IMR-90 (cell line): ENCODE data around the gene AGT. TPM values are rescaled to one million over a fixed set of nuclear protein-coding genes. Genes with fewer than 3 reads are reported as not detected.

Experiments
- ATAC-seq: fragments of 200-7000 bp; cut with Tn5 transposase; 2 replicates; pipeline ENCODE4 v1.9.1; 2020; ENCODE audit warnings: low read depth, mild to moderate bottlenecking, moderate library complexity
- BruUV-seq: library from RNA; stranded (reverse); fragments of 400-500 nt; replicated peaks from 2 replicates; lab custom pipeline; 2021; lab: Mats Ljungman, UMichigan
- CTCF ChIA-PET: fragments of 300-600 bp; formaldehyde crosslinking; extraction: SDS; loops from one replicate; lab custom pipeline; 2021; ENCODE audit warnings: antibody characterized with exemption; lab: Yijun Ruan, JAX
- POLR2A ChIA-PET: fragments of 300-600 bp; sonication (Branson Sonifier 250); formaldehyde crosslinking; loops from one replicate; lab custom pipeline; 2022; ENCODE audit warnings: antibody characterized with exemption; ENCODE audit not compliant: unreplicated experiment; lab: Charles Lee
- DNase-seq: peaks from one replicate; pipeline ENCODE4 v3.0.0; 2013
- H2AFZ ChIP-seq: replicated peaks from 2 replicates; pipeline ENCODE3; 2013; ENCODE audit warnings: low read length, mild to moderate bottlenecking; ENCODE audit not compliant: poor library complexity
- H2AK5ac ChIP-seq: 2 replicates; pipeline ENCODE4 v1.6.1; 2013; ENCODE audit warnings: low read depth, low read length, inconsistent platforms
- H2AK9ac ChIP-seq: replicated peaks from 2 replicates; pipeline ENCODE3; 2013; ENCODE audit warnings: mild to moderate bottlenecking, low read depth, low read length, moderate library complexity; ENCODE audit not compliant: poor library complexity
- H2BK120ac ChIP-seq: 2 replicates; pipeline ENCODE4 v1.6.1; 2013; ENCODE audit warnings: low read depth, low read length, inconsistent platforms
- H2BK15ac ChIP-seq: 3 replicates; pipeline ENCODE4 v1.6.1; 2013; ENCODE audit warnings: low read depth, low read length, inconsistent platforms
- H2BK20ac ChIP-seq: 2 replicates; pipeline ENCODE4 v1.6.1; 2013; ENCODE audit warnings: low read depth, mild to moderate bottlenecking, inconsistent platforms, low read length, moderate library complexity
- H2BK5ac ChIP-seq: 2 replicates; pipeline ENCODE4 v1.6.1; 2013; ENCODE audit warnings: mild to moderate bottlenecking, low read depth, low read length, inconsistent platforms; ENCODE audit not compliant: poor library complexity, severe bottlenecking
- H3K14ac ChIP-seq: replicated peaks from 2 replicates; pipeline ENCODE4 v1.6.1; 2013; ENCODE audit warnings: low read depth, low read length, inconsistent platforms
- H3K18ac ChIP-seq: 2 replicates; pipeline ENCODE4 v1.6.1; 2013; ENCODE audit warnings: low read depth, low read length, control low read depth
- H3K23ac ChIP-seq: 2 replicates; pipeline ENCODE4 v1.6.1; 2013; ENCODE audit warnings: low read depth, low read length, inconsistent platforms
- H3K27ac ChIP-seq: 2 replicates; pipeline ENCODE4 v1.5.1; 2013; ENCODE audit warnings: mild to moderate bottlenecking, control low read depth, low read length; ENCODE audit not compliant: insufficient read depth
- H3K27me3 ChIP-seq: 2 replicates; pipeline ENCODE4 v1.6.1; 2013; ENCODE audit warnings: low read length; ENCODE audit not compliant: control insufficient read depth, insufficient read depth
- H3K36me3 ChIP-seq: 2 replicates; pipeline ENCODE4 v1.6.1; 2013; ENCODE audit warnings: low read length, mixed read lengths; ENCODE audit not compliant: control insufficient read depth, insufficient read depth
- H3K4ac ChIP-seq: 2 replicates; pipeline ENCODE4 v1.6.1; 2013; ENCODE audit warnings: low read depth, low read length, inconsistent platforms
- H3K4me1 ChIP-seq: 2 replicates; pipeline ENCODE4 v1.6.1; 2013; ENCODE audit warnings: low read length, mixed read lengths; ENCODE audit not compliant: control insufficient read depth, insufficient read depth
- H3K4me2 ChIP-seq: 2 replicates; pipeline ENCODE4 v1.6.1; 2013; ENCODE audit warnings: low read depth, mild to moderate bottlenecking, control low read depth, low read length, moderate library complexity
- H3K4me3 ChIP-seq: 2 replicates; pipeline ENCODE4 v1.5.1; 2013; ENCODE audit warnings: low read depth, mild to moderate bottlenecking, control low read depth, low read length, moderate library complexity; ENCODE audit not compliant: insufficient read depth
- H3K56ac ChIP-seq: 2 replicates; pipeline ENCODE4 v1.6.1; 2013; ENCODE audit warnings: low read length, inconsistent platforms; ENCODE audit not compliant: insufficient read depth; ENCODE audit errors: extremely low read depth
- H3K79me1 ChIP-seq, 2 experiments: 2 replicates each; pipeline ENCODE4 v1.6.1; 2013; ENCODE audit warnings: low read length in 2 of 2, inconsistent platforms in 1 of 2, low read depth in 1 of 2
- H3K9ac ChIP-seq: 2 replicates; pipeline ENCODE4 v1.6.1; 2013; ENCODE audit warnings: low read depth, low read length, control low read depth
- H3K9me1 ChIP-seq: 2 replicates; pipeline ENCODE4 v1.6.1; 2013; ENCODE audit warnings: low read length, inconsistent platforms; ENCODE audit not compliant: insufficient read depth
- H3K9me3 ChIP-seq: 2 replicates; pipeline ENCODE4 v1.6.1; 2013; ENCODE audit warnings: low read length; ENCODE audit not compliant: control insufficient read depth, insufficient read depth
- H4K20me1 ChIP-seq: 2 replicates; pipeline ENCODE4 v1.6.1; 2013; ENCODE audit warnings: low read length, inconsistent platforms; ENCODE audit not compliant: insufficient read depth
- H4K5ac ChIP-seq: 2 replicates; pipeline ENCODE4 v1.6.1; 2013; ENCODE audit warnings: mild to moderate bottlenecking, low read depth, low read length, control low read depth
- H4K8ac ChIP-seq, 2 experiments: 2 replicates each; pipeline ENCODE4 v1.6.1; 2013; ENCODE audit warnings: low read depth in 2 of 2, low read length in 2 of 2, control low read depth in 1 of 2, inconsistent platforms in 1 of 2
- H4K91ac ChIP-seq: 2 replicates; pipeline ENCODE4 v1.6.1; 2013; ENCODE audit warnings: low read depth, low read length, inconsistent platforms; ENCODE audit not compliant: insufficient read depth
- BHLHE40 ChIP-seq: fragments of 150-350 bp; IDR thresholded peaks from 2 replicates; pipeline ENCODE4 v1.6.1; 2016; ENCODE audit warnings: mild to moderate bottlenecking, low read depth, low read length
- CEBPB ChIP-seq: IDR thresholded peaks from 2 replicates; pipeline ENCODE4 v1.6.1; 2012; ENCODE audit warnings: low read depth, low read length, improper control_type of control experiment
- FOS ChIP-seq: fragments of 150-350 bp; IDR thresholded peaks from 2 replicates; pipeline ENCODE4 v1.6.1; 2016; ENCODE audit warnings: low read depth, low read length
- MAFK ChIP-seq: IDR thresholded peaks from 2 replicates; pipeline ENCODE4 v1.6.1; 2012; ENCODE audit warnings: low read depth, low read length, improper control_type of control experiment
- MAZ ChIP-seq: IDR thresholded peaks from 2 replicates; pipeline ENCODE4 v1.6.1; 2012; ENCODE audit warnings: low read depth, mild to moderate bottlenecking, low read length, improper control_type of control experiment, moderate library complexity, borderline replicate concordance
- MXI1 ChIP-seq: IDR thresholded peaks from 2 replicates; pipeline ENCODE4 v1.6.1; 2012; ENCODE audit warnings: low read depth, mild to moderate bottlenecking, low read length, moderate library complexity, borderline replicate concordance
- NFE2L2 ChIP-seq: fragments of 150-350 bp; IDR thresholded peaks from 2 replicates; pipeline ENCODE4 v1.6.1; 2016; ENCODE audit warnings: low read depth, mild to moderate bottlenecking, low read length
- POLR2A ChIP-seq: IDR thresholded peaks from 2 replicates; pipeline ENCODE4 v1.6.1; 2012; ENCODE audit warnings: mild to moderate bottlenecking, low read depth, low read length
- RAD21 ChIP-seq: IDR thresholded peaks from 2 replicates; pipeline ENCODE4 v1.6.1; 2012; ENCODE audit warnings: low read length, improper control_type of control experiment
- RCOR1 ChIP-seq: IDR thresholded peaks from 2 replicates; pipeline ENCODE4 v1.6.1; 2012; ENCODE audit warnings: mild to moderate bottlenecking, low read length, improper control_type of control experiment; ENCODE audit not compliant: insufficient replicate concordance
- RFX5 ChIP-seq: IDR thresholded peaks from 2 replicates; pipeline ENCODE4 v1.8.0; 2012; ENCODE audit warnings: low read depth, mild to moderate bottlenecking, low read length, moderate library complexity
- SMC3 ChIP-seq: fragments of 150-350 bp; IDR thresholded peaks from 2 replicates; pipeline ENCODE4 v1.6.1; 2016; ENCODE audit warnings: low read depth, mild to moderate bottlenecking, antibody characterized with exemption, low read length, moderate library complexity
- WGBS, 2 experiments: methylation state at CpG; one replicate each; pipeline versions ENCODE4 v1.1.5 to v1.1.7; 2013; ENCODE audit warnings: missing lambda C conversion rate in 2 of 2; ENCODE audit not compliant: insufficient read length in 1 of 2; ENCODE audit errors: extremely low coverage in 2 of 2; 5-methylcytosine and 5-hydroxymethylcytosine counted together
- dilution Hi-C: fragments of 300-500 bp; cut with HindIII; formaldehyde crosslinking; loops from one replicate; pipeline ENCODE4 v1.14.3; 2018; ENCODE audit warnings: low sequenced_read_pairs; ENCODE audit not compliant: unreplicated experiment
- in situ Hi-C: fragments of 300-500 bp; cut with MboI; formaldehyde crosslinking; loops from 3 replicates; pipeline ENCODE4 v1.14.3; 2019; ENCODE audit warnings: low sequenced_read_pairs, inconsistent platforms, mixed read lengths
- intact Hi-C: fragments of 100-400 bp; cut with micrococcal nuclease; formaldehyde crosslinking; loops from 2 replicates; pipeline ENCODE4 v1.10.0; 2022
- polyA plus RNA-seq, 3 experiments: library from polyadenylated mRNA; depleted of rRNA; stranded (reverse); fragments of >200 nt; gene quantifications; 2 replicates each; pipeline ENCODE4 v1.2.3, GENCODE V29; 2012; ENCODE audit warnings: low replicate concordance in 1 of 3
- total RNA-seq: library from RNA; depleted of rRNA; stranded (reverse); fragments of >200 nt; gene quantifications from 2 replicates; pipeline ENCODE4 v1.2.3, GENCODE V29; 2012
- TF ChIP-seq, protein P1 (sequence below): fragments of 150-350 bp; IDR thresholded peaks from 2 replicates; pipeline ENCODE4 v1.6.1; 2016; ENCODE audit warnings: low read depth, mild to moderate bottlenecking, low read length, moderate library complexity, borderline replicate concordance

AGT gene
- total and polyA plus RNA-seq, 2 of the 4 experiments (the other 2 are of a cell fraction): 0.18 to 0.34 TPM

DNA sequence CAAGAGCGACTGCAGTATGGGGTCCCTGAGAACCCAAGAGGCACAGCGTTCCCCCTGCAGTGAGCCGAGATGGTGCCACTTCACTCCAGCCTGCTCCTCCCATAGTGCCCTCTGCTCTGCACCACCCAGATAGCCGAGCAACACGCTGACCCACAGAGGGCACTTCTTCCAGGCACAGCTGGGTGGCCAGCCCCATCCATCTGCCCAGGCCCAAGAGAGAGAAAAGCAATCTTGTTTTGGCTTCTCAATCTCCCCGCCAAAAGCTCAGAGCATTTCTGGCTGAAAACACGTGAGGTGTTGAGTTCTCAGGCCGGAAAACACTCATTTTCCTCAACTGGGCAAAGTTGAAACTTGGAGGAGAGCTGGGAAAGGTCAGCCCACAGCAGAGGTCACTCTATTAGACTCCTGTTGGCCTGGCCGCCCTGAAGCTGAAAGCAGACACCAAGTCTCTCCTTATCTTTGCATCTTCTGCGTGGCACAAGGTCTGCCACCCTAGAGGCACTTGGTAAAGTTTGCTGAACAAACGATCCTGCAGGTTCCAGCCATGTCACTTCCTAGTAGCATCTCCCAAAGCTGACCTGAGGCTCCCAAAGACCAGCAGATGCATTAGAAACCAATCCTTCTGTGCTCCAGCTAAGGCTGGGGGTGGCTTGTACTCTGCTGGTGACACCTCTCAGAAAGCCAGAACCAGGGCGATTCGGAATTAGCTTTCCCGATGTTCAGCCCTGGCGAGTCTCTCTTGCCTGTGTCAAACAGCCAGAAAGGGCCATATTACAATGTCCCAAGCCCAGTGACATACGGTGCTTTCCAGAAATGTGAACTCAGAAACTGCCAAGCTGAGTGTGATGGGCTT, 44.2 kb upstream of the AGT start:
- CTCF ChIA-PET: no interaction called here

More for the DNA sequence above, 44.2 kb upstream of the AGT start:
- Histone ChIP-seq H3K4ac (no peak overlapping the region), H2AFZ (no peak overlapping the region), H2AK9ac (no peak overlapping the region), H3K4me2 (no peak overlapping the region), H4K20me1 (no peaks in the 10 kb centered on the region), H3K9me3 (no peaks in the 10 kb centered on the region), H4K5ac (no peak overlapping the region), H2BK120ac (no peak overlapping the region), H4K8ac (no peak overlapping the region), H3K27me3 (peaks cover 19% of the 10 kb centered on the region), H2AK5ac (no peak overlapping the region), H3K36me3 (no peaks in the 10 kb centered on the region), H3K56ac (no peak overlapping the region), H3K4me3 (no peak overlapping the region), H2BK15ac (no peak overlapping the region), H3K27ac (no peak overlapping the region), H3K14ac (no peak overlapping the region), H3K23ac (no peak overlapping the region), H3K9ac (no peak overlapping the region), H4K91ac (no peak overlapping the region), H3K79me1 (no peaks in the 10 kb centered on the region), H3K9me1 (peaks cover 3% of the 10 kb centered on the region), H3K4me1 (peaks cover 5% of the 10 kb centered on the region; the same call in 1 of the 2 replicates), H2BK20ac (no peak overlapping the region), H3K18ac (no peak overlapping the region), H2BK5ac (no peak overlapping the region)
- intact Hi-C loops: no loop called here
- dilution Hi-C loops: no loop called here
- DNase-seq (no peak), ATAC-seq (no peak)
- WGBS, 2 experiments: 63% methylated on average over 5 of the region's 16 CpGs; no CpG with 5 or more reads in 1 of the 2 experiments
- no TSS peak for BruUV-seq
- no peak for TF ChIP-seq RCOR1
- no peak for TF ChIP-seq POLR2A
- TF ChIP-seq, protein P1, sequence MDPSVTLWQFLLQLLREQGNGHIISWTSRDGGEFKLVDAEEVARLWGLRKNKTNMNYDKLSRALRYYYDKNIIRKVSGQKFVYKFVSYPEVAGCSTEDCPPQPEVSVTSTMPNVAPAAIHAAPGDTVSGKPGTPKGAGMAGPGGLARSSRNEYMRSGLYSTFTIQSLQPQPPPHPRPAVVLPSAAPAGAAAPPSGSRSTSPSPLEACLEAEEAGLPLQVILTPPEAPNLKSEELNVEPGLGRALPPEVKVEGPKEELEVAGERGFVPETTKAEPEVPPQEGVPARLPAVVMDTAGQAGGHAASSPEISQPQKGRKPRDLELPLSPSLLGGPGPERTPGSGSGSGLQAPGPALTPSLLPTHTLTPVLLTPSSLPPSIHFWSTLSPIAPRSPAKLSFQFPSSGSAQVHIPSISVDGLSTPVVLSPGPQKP: no peak
- no peak for TF ChIP-seq FOS
- no peak for TF ChIP-seq SMC3
- TF ChIP-seq CEBPB: no peak
- TF ChIP-seq RFX5: no peak
- no peak for TF ChIP-seq BHLHE40
- TF ChIP-seq NFE2L2: no peak
- TF ChIP-seq RAD21: no peak
- no peak for TF ChIP-seq MAFK
- TF ChIP-seq MXI1: no peak
- TF ChIP-seq MAZ: no peak
- in situ Hi-C loops: no loop called here
- POLR2A ChIA-PET: no interaction called here
